ENCODE data around the gene CDKN3. TPM values are rescaled to one million over a fixed set of nuclear protein-coding genes. Genes with fewer than 3 reads are reported as not detected.

Gene CDKN3
- 100 to 1,000 TPM in 1 of 2 donors, 10 to 100 TPM in 1; 55.4 to 130 TPM for total RNA-seq

GRCh38 chr14:54396493-54397335 is at the start of gene CDKN3:
TSS of gene CDKN3 (plus strand) at chr14:54397007. CDS start at chr14:54397069, 62 bp downstream.

GRCh38 chr14:54440873-54441868 is 44.4 kb downstream of the CDKN3 start, which contains the start of gene CNIH1:
TSS of gene CNIH1 (minus strand) at chr14:54441374. CDS start at chr14:54441327, 47 bp downstream.

Other genes with a start within 250 kb of the CDKN3 start
- 10 to 100 TPM; 86.6 to 92.9 TPM for gene CNIH1, start 44.4 kb downstream of the CDKN3 start, total RNA-seq
- 10 to 100 TPM; 80.9 to 92.2 TPM for gene GMFB, start 92.0 kb downstream of the CDKN3 start, total RNA-seq
- gene CGRRF1, start 112.9 kb downstream of the CDKN3 start, total RNA-seq, result 10 to 100 TPM; 11.7 to 15.7 TPM
- gene SAMD4A, start 170.1 kb downstream of the CDKN3 start, total RNA-seq, result 10 to 100 TPM; 24.4 to 25.3 TPM